Ovary (tissue), 9 donors: Measurements from ENCODE around the gene UBXN7. TPM values are rescaled to one million over a fixed set of nuclear protein-coding genes. Genes with fewer than 3 reads are reported as not detected.
"Not testable (repeated sequence)": the region's sequence is repeated elsewhere in the genome, so short reads cannot be mapped to it uniquely, and the experiment has no call there.

Experiments
- DNase-seq, 5 donors: peaks; one replicate each; pipeline ENCODE4 v3.0.0-alpha.2; 2019 to 2020
- H3K27ac ChIP-seq, 2 donors: fragments of 200-600 bp; one replicate each; pipeline versions ENCODE4 v1.5.1 to v1.8.0; 2019 to 2022
- H3K27me3 ChIP-seq: fragments of 200-600 bp; one replicate; pipeline ENCODE4 v1.8.0; 2022
- H3K36me3 ChIP-seq: fragments of 200-600 bp; sonication (generic); one replicate; pipeline ENCODE4 v1.5.1; 2019
- H3K4me1 ChIP-seq: one replicate; pipeline ENCODE4 v1.8.1; 2013; ENCODE audit warnings: mild to moderate bottlenecking, moderate library complexity; ENCODE audit not compliant: insufficient read depth
- H3K4me3 ChIP-seq: fragments of 200-600 bp; sonication (generic); one replicate; pipeline ENCODE4 v1.5.1; 2017
- H3K9me3 ChIP-seq, 2 donors: fragments of 200-600 bp in 1 of 2; sonication (generic) in 1 of 2; one replicate each; pipeline versions ENCODE4 v1.5.1 to v1.8.1; 2013 to 2019; ENCODE audit warnings: mild to moderate bottlenecking in 1 of 2, moderate library complexity in 1 of 2
- CTCF ChIP-seq, 3 donors: fragments of 450-650 bp in 2 of 3; fragments of 200-600 bp in 1 of 3; IDR thresholded peaks; one replicate each; pipeline versions ENCODE4 v1.5.1 to v1.8.0; 2016 to 2022; ENCODE audit warnings: antibody characterized with exemption in 3 of 3, mild to moderate bottlenecking in 1 of 3
- EP300 ChIP-seq: sonication (generic); formaldehyde crosslinking; IDR thresholded peaks from one replicate; pipeline ENCODE4 v1.6.1; 2017; ENCODE audit warnings: antibody characterized with exemption
- POLR2A ChIP-seq: fragments of 450-650 bp; IDR thresholded peaks from one replicate; pipeline ENCODE4 v1.6.1; 2017; ENCODE audit warnings: antibody characterized with exemption, mild to moderate bottlenecking, moderate library complexity
- WGBS, 3 donors: extraction: QIAGEN DNeasy Blood & Tissue Kit in 1 of 3; methylation state at CpG; one replicate each; pipeline versions ENCODE4 v1.1.5 to v1.1.7; 2013 to 2017; 5-methylcytosine and 5-hydroxymethylcytosine counted together
- intact Hi-C, 4 donors: fragments of 100-400 bp; cut with DNase I; formaldehyde crosslinking; loops; one replicate each; pipeline versions ENCODE4 v1.11.0 to v1.15.1; 2022 to 2023
- polyA plus RNA-seq, 2 donors: library from polyadenylated mRNA; stranded (reverse); fragments of 200-250 nt in 1 of 2; fragments of 350-450 nt in 1 of 2; fragmentation: Illumina TruSeq in 1 of 2; extraction: RNeasy Lipid Tissue Mini Kit (QIAGEN cat#74804) in 1 of 2; gene quantifications; one replicate each; pipeline ENCODE4 v1.2.3, GENCODE V29; 2013 to 2014
- total RNA-seq, 7 donors: library from RNA; depleted of rRNA in 2 of 7; stranded (reverse); fragments of >200 nt in 2 of 7; fragmentation: NEBNext Ultra II Directional in 3 of 7; extraction: Animal tissue kit (Norgen Biotek cat#: 25700) in 3 of 7; gene quantifications; one replicate each; pipeline versions ENCODE4 v1.1.0 to v1.2.4, GENCODE V29; 2016 to 2023
- donor health status: DM: no; HTN: no; CAD: no; lungs with moderate emphysema.
- donor health status: DM: no; HTN: no; CAD: no.
- donor health status: Bipolar disorder and iron deficiency.
- donor health status: DM: yes; HTN: yes; CAD: no.
- donor health status: DM: no; HTN: no; CAD: no.
- donor health status: DM: yes; HTN: yes; CAD: no.

The UBXN7 gene
- total and polyA plus RNA-seq, 9 donors, result 13.0 to 71.4 (median 58.5) TPM

- Histone ChIP-seq H3K4me1 (no peaks in the 10 kb centered on the region), H3K36me3 (no peaks in the 10 kb centered on the region), H3K4me3 (no peak overlapping the region), H3K27ac (no peak overlapping the region), H3K9me3 (no peaks in the 10 kb centered on the region), H3K27me3 (no peaks in the 10 kb centered on the region)
- WGBS, 3 donors, result 78 to 84% (median 78%) methylated on average over 3 of the region's 3 CpGs
- intact Hi-C loops, result no loop called here
- no peak for DNase-seq
- TF ChIP-seq EP300, result no peak
- TF ChIP-seq POLR2A, result no peak
- no peak for TF ChIP-seq CTCF (IDR thresholded peaks at IDR 0.05)
Observed at GRCh38 chr3:196320137-196320536, 112.1 kb downstream of the UBXN7 start.

GRCh38 chr3:196317687-196318467, 114.3 kb downstream of the UBXN7 start, which contains the start of gene DYNLT2B:
DYNLT2B (minus strand) TSS chr3:196318240; CDS start chr3:196318152, 88 bp downstream.
- peak within 1 kb of the TSS; percentile 85 to 99 for H3K27ac ChIP-seq
- intact Hi-C loops, result loop anchor here in 1 of 4 donors (10.0 kb wide), 1 partner anchor 187 kb away; the partner anchor contains the start of gene RNF168
- TF ChIP-seq EP300 (no peak), POLR2A (peak; percentile 48), CTCF (IDR thresholded peaks at IDR 0.05) (peak in 1 of 3 donors; percentile 6)
- no peaks in the 10 kb centered on the region for H3K9me3 ChIP-seq
- H3K36me3 ChIP-seq, result no peaks in the 10 kb centered on the region
- H3K4me3 ChIP-seq, result peak within 1 kb of the TSS; percentile 91
- peak; percentile 85 to 91 (median 87) for DNase-seq
- WGBS, 3 donors, result 0 to 1% (median 1%) methylated on average over 63 to 92 of the region's 92 CpGs
- H3K27me3 ChIP-seq, result no peaks in the 10 kb centered on the region
- no peaks in the 10 kb centered on the region for H3K4me1 ChIP-seq

GRCh38 chr3:196316799-196317686, 115.2 kb downstream of the UBXN7 start:
- H3K27me3 ChIP-seq, H3K9me3 ChIP-seq, H3K36me3 ChIP-seq, H3K4me1 ChIP-seq, DNase-seq: not testable (repeated sequence)
- Histone ChIP-seq H3K27ac (peak overlapping the region; percentile 85 to 99), H3K4me3 (peak overlapping the region; percentile 91)
- intact Hi-C loops, result loop anchor here in 1 of 4 donors (10.0 kb wide), 1 partner anchor 188 kb away; the partner anchor contains the start of gene RNF168
- 11 to 18% (median 16%) methylated on average over 13 to 17 of the region's 17 CpGs for whole genome bisulfite sequencing, 3 donors

GRCh38 chr3:196315821-196316220, 116.4 kb downstream of the UBXN7 start:
- Histone ChIP-seq H3K4me3 (no peak overlapping the region), H3K27me3 (no peaks in the 10 kb centered on the region), H3K36me3 (no peaks in the 10 kb centered on the region), H3K9me3 (no peaks in the 10 kb centered on the region), H3K27ac (no peak overlapping the region), H3K4me1 (no peaks in the 10 kb centered on the region)
- TF ChIP-seq POLR2A (no peak), EP300 (no peak), CTCF (IDR thresholded peaks at IDR 0.05) (no peak)
- WGBS, 3 donors, result 95 to 97% (median 95%) methylated on average over 1 of the region's 1 CpG
- intact Hi-C loops, result loop anchor here in 1 of 4 donors (10.0 kb wide), 1 partner anchor 189 kb away; the partner anchor contains the start of gene RNF168
- DNase-seq, result no peak
